ENCODE measurements around the gene GYG2.

GRCh38 chrX:2917767-2918166, 89.0 kb downstream of the GYG2 start:
- TF ChIP-seq, protein P1, sequence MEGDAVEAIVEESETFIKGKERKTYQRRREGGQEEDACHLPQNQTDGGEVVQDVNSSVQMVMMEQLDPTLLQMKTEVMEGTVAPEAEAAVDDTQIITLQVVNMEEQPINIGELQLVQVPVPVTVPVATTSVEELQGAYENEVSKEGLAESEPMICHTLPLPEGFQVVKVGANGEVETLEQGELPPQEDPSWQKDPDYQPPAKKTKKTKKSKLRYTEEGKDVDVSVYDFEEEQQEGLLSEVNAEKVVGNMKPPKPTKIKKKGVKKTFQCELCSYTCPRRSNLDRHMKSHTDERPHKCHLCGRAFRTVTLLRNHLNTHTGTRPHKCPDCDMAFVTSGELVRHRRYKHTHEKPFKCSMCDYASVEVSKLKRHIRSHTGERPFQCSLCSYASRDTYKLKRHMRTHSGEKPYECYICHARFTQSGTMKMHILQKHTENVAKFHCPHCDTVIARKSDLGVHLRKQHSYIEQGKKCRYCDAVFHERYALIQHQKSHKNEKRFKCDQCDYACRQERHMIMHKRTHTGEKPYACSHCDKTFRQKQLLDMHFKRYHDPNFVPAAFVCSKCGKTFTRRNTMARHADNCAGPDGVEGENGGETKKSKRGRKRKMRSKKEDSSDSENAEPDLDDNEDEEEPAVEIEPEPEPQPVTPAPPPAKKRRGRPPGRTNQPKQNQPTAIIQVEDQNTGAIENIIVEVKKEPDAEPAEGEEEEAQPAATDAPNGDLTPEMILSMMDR (IDR thresholded peaks at IDR 0.05; ENCODE audit: extremely low read depth in 1 of 2, insufficient read depth in 1 of 2, low read depth in 1 of 2, low read length in 2 of 2), result no peak
- TF ChIP-seq POLR2A (IDR thresholded peaks at IDR 0.05; ENCODE audit: low read depth, low read length), result no peak
- TF ChIP-seq POLR2AphosphoS5 (IDR thresholded peaks at IDR 0.05; ENCODE audit: insufficient read depth, low read depth, low read length), result no peak
- no peak for TF ChIP-seq JUN (IDR thresholded peaks at IDR 0.05; ENCODE audit: borderline replicate concordance, insufficient read depth, insufficient read length, low read depth)
- TF ChIP-seq EZH2 (IDR thresholded peaks at IDR 0.05; ENCODE audit: borderline replicate concordance, low read depth, low read length, severe bottlenecking), result no peak
- TF ChIP-seq, protein P2, sequence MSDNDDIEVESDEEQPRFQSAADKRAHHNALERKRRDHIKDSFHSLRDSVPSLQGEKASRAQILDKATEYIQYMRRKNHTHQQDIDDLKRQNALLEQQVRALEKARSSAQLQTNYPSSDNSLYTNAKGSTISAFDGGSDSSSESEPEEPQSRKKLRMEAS (IDR thresholded peaks at IDR 0.05; ENCODE audit: insufficient read depth, insufficient read length), result no peak
- no peak for TF ChIP-seq FOS (IDR thresholded peaks at IDR 0.05; ENCODE audit: borderline replicate concordance, insufficient read depth, low read length)
- TF ChIP-seq GATA2 (IDR thresholded peaks at IDR 0.05; ENCODE audit: insufficient read depth, insufficient read length, low read depth, low read length), result no peak
- no peak for TF ChIP-seq MYC (IDR thresholded peaks at IDR 0.05; ENCODE audit: low read depth, low read length)
